Measurements from ENCODE around the gene ARFRP1.

DNA sequence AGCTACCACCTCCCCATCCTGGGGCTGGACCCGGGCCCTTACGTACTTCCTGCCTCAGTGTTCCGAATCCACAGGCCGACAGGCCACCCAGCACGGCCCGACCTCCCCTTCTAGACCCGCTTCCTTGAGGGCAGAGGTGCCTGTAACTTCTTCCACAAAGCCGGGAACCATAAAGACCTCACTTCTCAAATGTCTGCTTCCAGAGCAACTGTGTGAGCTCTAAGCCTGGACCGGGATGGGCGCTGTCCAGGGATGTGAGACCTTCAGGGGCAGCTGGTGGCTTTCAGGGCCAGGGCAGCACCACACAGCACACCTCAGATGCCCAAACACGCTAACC lies 41.1 kb upstream of the ARFRP1 start:
- no peak for TF ChIP-seq POLR2A (IDR thresholded peaks at IDR 0.05)
- no peak for TF ChIP-seq CTCF (IDR thresholded peaks at IDR 0.05)
